ENCODE measurements around the gene ETFBKMT. TPM values are rescaled to one million over a fixed set of nuclear protein-coding genes. Genes with fewer than 3 reads are reported as not detected.

ETFBKMT gene
- total and polyA plus RNA-seq, 2 of the 13 experiments (the other 11 are each of a cell fraction or from before 2014, with no cell fraction given) = 0.62 to 0.93 TPM

DNA sequence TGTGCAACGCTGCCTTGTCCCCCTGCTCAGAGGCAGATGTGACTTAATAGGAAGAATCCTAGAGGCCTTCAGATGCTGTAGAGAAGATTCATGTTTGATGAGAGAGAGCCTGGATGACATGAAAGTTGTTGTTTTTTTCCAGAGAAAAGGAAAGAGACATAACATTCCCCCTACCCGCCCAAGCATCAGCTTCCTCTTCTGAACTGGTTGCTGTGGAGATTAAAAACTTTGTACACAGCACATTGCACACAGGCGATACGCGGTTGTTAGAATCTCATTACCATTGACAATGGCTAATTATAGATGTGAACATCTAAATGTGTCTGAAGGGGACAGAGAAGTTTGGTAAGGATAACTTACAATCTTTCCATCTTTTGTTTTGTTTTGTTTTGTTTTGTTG is 13.6 kb upstream of the ETFBKMT start (continued):
- TF ChIP-seq, protein P1, sequence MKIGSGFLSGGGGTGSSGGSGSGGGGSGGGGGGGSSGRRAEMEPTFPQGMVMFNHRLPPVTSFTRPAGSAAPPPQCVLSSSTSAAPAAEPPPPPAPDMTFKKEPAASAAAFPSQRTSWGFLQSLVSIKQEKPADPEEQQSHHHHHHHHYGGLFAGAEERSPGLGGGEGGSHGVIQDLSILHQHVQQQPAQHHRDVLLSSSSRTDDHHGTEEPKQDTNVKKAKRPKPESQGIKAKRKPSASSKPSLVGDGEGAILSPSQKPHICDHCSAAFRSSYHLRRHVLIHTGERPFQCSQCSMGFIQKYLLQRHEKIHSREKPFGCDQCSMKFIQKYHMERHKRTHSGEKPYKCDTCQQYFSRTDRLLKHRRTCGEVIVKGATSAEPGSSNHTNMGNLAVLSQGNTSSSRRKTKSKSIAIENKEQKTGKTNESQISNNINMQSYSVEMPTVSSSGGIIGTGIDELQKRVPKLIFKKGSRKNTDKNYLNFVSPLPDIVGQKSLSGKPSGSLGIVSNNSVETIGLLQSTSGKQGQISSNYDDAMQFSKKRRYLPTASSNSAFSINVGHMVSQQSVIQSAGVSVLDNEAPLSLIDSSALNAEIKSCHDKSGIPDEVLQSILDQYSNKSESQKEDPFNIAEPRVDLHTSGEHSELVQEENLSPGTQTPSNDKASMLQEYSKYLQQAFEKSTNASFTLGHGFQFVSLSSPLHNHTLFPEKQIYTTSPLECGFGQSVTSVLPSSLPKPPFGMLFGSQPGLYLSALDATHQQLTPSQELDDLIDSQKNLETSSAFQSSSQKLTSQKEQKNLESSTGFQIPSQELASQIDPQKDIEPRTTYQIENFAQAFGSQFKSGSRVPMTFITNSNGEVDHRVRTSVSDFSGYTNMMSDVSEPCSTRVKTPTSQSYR (CRISPR knock-in tag; IDR thresholded peaks at IDR 0.05; ENCODE audit: borderline replicate concordance) = no peak

- H2AFZ ChIP-seq (ENCODE audit: low read length) = peak overlapping the region; percentile 33
- intact Hi-C loops (cut with micrococcal nuclease; ENCODE audit: unreplicated experiment) = no loop called here
- no peaks in the 10 kb centered on the region for H3K36me3 ChIP-seq (replicated peaks in 1 of 2; ENCODE audit: control insufficient read depth in 1 of 2, insufficient read depth in 2 of 2, low read length in 2 of 2)
- peaks cover 34% of the 10 kb centered on the region for H3K4me1 ChIP-seq (ENCODE audit: insufficient read depth, low read length)
- H3K4me3 ChIP-seq (replicated peaks in 1 of 3; ENCODE audit: insufficient read depth in 1 of 3, low read depth in 2 of 3, low read length in 3 of 3) = no peak overlapping the region
- H3K27ac ChIP-seq (ENCODE audit: extremely low read length, insufficient read depth, low read length) = no peak overlapping the region
- no peak overlapping the region for H3K4me2 ChIP-seq (ENCODE audit: low read depth, low read length)
- no peaks in the 10 kb centered on the region for H4K20me1 ChIP-seq (ENCODE audit: insufficient read depth, low read length)
- no peak for DNase-seq (ENCODE audit: low spot score)
- ChIA-PET POLR2A (no interaction called here), CTCF (ENCODE audit: low intra/inter-chr PET ratio, low total read pairs) (no interaction called here)
- ATAC-seq = no peak
- H3K9me3 ChIP-seq (ENCODE audit: low read length) = no peaks in the 10 kb centered on the region
- no peaks in the 10 kb centered on the region for H3K79me2 ChIP-seq (ENCODE audit: insufficient read depth, low read length)
- in situ Hi-C loops (cut with HindIII; ENCODE audit: extremely low pct_ligation_motif_present, low pct_unique_long_range_greater_than_20kb) = no loop called here
- TF ChIP-seq ZNF329 (CRISPR knock-in tag; IDR thresholded peaks at IDR 0.05; ENCODE audit: low read depth) (no peak), ZNF235 (CRISPR knock-in tag; IDR thresholded peaks at IDR 0.05; ENCODE audit: borderline replicate concordance) (no peak), ERF (CRISPR knock-in tag; IDR thresholded peaks at IDR 0.05) (no peak), ZFP62 (CRISPR knock-in tag; IDR thresholded peaks at IDR 0.05) (no peak), TBL1XR1 (IDR thresholded peaks at IDR 0.05; ENCODE audit: borderline replicate concordance, low read length, partially characterized antibody) (no peak), ARID2 (CRISPR knock-in tag; IDR thresholded peaks at IDR 0.05; ENCODE audit: borderline replicate concordance) (no peak), ZFP36L1 (CRISPR knock-in tag; IDR thresholded peaks at IDR 0.05) (no peak), GABPA (IDR thresholded peaks at IDR 0.05; ENCODE audit: low read depth, low read length) (no peak), GABPA (CRISPR knock-in tag; IDR thresholded peaks at IDR 0.05; ENCODE audit: low read depth) (no peak), ZNF124 (CRISPR knock-in tag; IDR thresholded peaks at IDR 0.05) (no peak), ZKSCAN8 (CRISPR knock-in tag; IDR thresholded peaks at IDR 0.05; ENCODE audit: borderline replicate concordance) (no peak), ZNF354B (CRISPR knock-in tag; IDR thresholded peaks at IDR 0.05) (no peak), ZFP82 (CRISPR knock-in tag; IDR thresholded peaks at IDR 0.05; ENCODE audit: borderline replicate concordance) (no peak), ZNF343 (CRISPR knock-in tag; IDR thresholded peaks at IDR 0.05) (no peak), ZNF687 (CRISPR knock-in tag; IDR thresholded peaks at IDR 0.05) (no peak), PHF8 (CRISPR knock-in tag; IDR thresholded peaks at IDR 0.05) (no peak), DMAP1 (CRISPR knock-in tag; IDR thresholded peaks at IDR 0.05) (no peak), TBX2 (CRISPR knock-in tag; IDR thresholded peaks at IDR 0.05; ENCODE audit: borderline replicate concordance) (no peak)
- FAIRE-seq = no peak
- no TSS peak for BruUV-seq (replicated peaks)
- WGBS (ENCODE audit: low lambda C conversion rate) = 61% methylated on average over 7 of the region's 7 CpGs
- no peaks in the 10 kb centered on the region; a peak in 2 of 5 replicates for H3K27me3 ChIP-seq (ENCODE audit: control insufficient read depth in 1 of 2, insufficient read depth in 2 of 2, low read length in 2 of 2)
- H3K9ac ChIP-seq (ENCODE audit: insufficient read depth, low read depth, low read length) = no peak overlapping the region
Measured at GRCh38 chr12:31647086-31647491, 12.4 kb upstream of the ETFBKMT start.
